Heart left ventricle (tissue), 13 donors: ENCODE results near the gene FRMD8.

Experiments used
- CTCF ChIP-seq, 12 donors: fragments of 200-600 bp; sonication (generic) in 4 of 12; IDR thresholded peaks; one replicate each; pipeline versions ENCODE4 v1.5.0 to v1.8.0; 2018 to 2022; ENCODE audit warnings: antibody characterized with exemption in 12 of 12, mild to moderate bottlenecking in 5 of 12
- POLR2A ChIP-seq, 2 donors: fragments of 450-650 bp; IDR thresholded peaks; one replicate each; pipeline ENCODE4 v1.6.1; 2017; ENCODE audit warnings: antibody characterized with exemption in 2 of 2, mild to moderate bottlenecking in 2 of 2, moderate library complexity in 2 of 2
- donor health status: ischemic (EF 13 %, LVEDD 7.1; RV severe dilation, severe dysfunction).
- donor health status: DM: no; HTN: yes; CAD: no.
- donor health status: DM: no; HTN: no; CAD: no.
- donor health status: ischemic (EF 25% LVEDD 6.9; RV normal size, moderate dysfunction).
- donor health status: ischemic (EF 25% LVEDD 5.7; RV mildly dilated, moderate dysfunction).
- donor health status: ischemic (EF 35%, LVEDD 5.7; RV mildly dilated, moderate dysfunction).
- donor health status: nonischemic (EF 11% LVEDD 7.7; RV severe dilation, severe dysfunction).
- donor health status: DM: yes; HTN: yes; CAD: no.
- donor health status: PGD.
- donor health status: ischemic (EF 29% LVEDD 5.4; RV normal size, mild dysfunction).
- donor health status: nonischemic (EF 23%, LVEDD 6.1; RV moderate dilation, normal function).

GRCh38 chr11:65412271-65413076 lies 26.0 kb downstream of the FRMD8 start:
- no peak for TF ChIP-seq CTCF (IDR thresholded peaks at IDR 0.05)
- TF ChIP-seq POLR2A (IDR thresholded peaks at IDR 0.05), result no peak
